Keratinocyte (primary cell): Measurements from ENCODE around the gene DNAJB11.

Experiments used
- CTCF ChIP-seq, 3 experiments: IDR thresholded peaks in 1 of 3; conservative IDR thresholded peaks in 1 of 3; optimal IDR thresholded peaks in 1 of 3; 2 replicates in 2 of 3; 3 replicates in 1 of 3; pipeline versions ENCODE3 to v1.5.1; 2011; ENCODE audit warnings: low read length in 3 of 3, mild to moderate bottlenecking in 3 of 3, moderate library complexity in 2 of 3, control low read depth in 1 of 3, inconsistent platforms in 1 of 3; ENCODE audit not compliant: insufficient read depth in 2 of 3; ENCODE audit errors: extremely low read depth in 1 of 3
- EZH2 ChIP-seq: IDR thresholded peaks from one replicate; pipeline ENCODE4 v1.6.1; 2012; ENCODE audit warnings: inconsistent platforms, mild to moderate bottlenecking, low read length, moderate library complexity

- no peak for TF ChIP-seq CTCF (optimal IDR thresholded peaks at IDR 0.05 in 1 of 3, IDR thresholded peaks at IDR 0.05 in 1 of 3, conservative IDR thresholded peaks at IDR 0.05 in 1 of 3; ENCODE audit: extremely low read depth in 1 of 3, insufficient read depth in 2 of 3, low read length in 3 of 3)
- TF ChIP-seq EZH2: no peak
Measured at GRCh38 chr3:186540835-186541226, 29.7 kb upstream of the DNAJB11 start.
